ENCODE results near the gene ROCK1.

The ROCK1 gene

DNA sequence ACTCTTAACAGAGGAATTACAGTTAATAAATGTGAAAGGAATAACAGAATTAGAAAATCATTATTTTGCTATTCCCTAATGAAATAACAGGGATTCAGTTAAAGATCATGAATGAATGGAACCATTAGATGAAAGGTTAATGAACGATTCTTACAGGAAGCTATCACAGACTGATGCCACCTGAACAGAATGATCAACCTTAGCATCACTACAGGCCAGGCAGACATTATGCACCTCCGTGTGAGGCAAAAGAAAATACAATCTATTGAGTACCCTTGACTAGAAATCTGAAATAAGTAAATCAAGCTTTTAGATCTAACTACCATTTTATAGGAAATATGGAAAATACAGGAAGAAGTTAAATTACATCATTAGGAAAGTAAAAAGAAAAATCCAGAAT lies 10.4 kb downstream of the ROCK1 start:
- DNase-seq, result no peak

DNA sequence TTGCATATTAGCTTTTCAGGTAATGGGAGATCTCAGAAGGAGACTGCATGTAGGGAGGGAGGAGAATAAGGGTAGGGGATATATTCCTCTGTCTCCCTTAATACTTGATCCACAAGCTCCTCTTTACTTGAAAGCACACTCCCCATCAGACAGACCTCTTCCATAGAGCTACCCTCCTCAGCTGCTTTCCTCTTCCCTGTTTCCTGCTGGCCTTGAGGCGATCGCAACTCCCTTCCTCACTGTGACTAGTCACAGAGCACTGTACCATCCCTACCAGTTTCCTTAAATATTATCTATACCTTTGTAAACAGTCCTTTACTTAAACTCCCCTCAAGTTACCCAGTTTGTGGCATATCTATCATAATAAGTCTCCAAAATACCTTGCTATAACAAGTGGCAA lies 10.9 kb downstream of the ROCK1 start:
- DNase-seq, result no peak

DNA sequence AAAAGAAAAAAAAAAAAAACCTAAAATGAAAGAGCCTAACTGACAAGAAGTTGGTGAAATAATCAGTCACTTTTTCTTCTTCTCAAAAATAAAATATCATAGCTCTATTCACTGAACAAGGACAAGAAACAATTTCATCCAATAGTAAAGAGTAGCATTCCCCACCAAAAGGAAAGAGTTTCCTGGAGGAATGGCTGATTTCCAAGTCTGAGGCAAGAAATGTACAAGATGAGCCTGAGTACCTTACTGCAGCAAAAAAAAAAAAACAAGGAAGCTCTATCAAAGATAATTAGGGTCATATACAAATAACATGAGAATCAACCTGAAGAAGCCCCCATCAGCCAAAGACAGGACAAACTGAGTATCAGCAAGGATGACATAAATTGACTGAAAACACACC lies 11.5 kb downstream of the ROCK1 start:
- DNase-seq, result no peak

DNA sequence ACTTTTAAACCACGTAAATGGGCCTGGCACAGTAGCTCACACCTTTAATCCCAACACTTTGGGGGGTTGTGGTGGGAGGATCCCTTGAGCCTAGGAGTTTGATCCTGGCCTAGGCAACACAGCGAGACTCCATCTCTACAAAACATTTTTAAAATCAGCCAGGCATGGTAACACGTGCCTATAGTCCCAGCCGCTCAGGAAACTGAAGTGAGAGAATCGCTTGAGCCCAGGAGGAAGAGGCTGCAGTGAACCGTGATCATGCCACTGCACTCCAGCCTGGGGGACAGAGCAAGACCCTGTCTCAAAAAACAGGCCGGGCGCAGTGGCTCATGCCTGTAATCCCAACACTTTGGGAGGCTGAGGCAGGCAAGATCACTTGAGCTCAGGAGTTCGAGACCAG lies 12.2 kb downstream of the ROCK1 start:
- DNase-seq, result no peak

DNA sequence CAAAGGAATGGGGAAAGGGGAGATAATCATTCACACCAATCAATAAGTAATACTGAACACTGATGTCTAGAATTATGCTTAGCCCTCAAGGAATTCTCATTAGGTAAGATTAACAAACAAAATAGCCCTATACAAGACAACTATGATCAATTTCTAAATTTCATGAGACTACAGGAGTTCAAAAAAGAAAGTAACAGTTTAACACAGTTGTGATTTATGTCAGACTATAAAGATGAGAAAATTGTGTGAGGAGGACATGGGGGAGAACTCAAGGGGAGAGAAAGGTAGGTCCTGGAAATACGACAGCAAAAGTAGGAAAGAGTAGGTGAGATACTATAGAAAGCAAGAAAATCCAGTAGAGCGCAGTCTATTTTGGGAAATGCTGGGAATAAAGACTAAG lies 14.9 kb downstream of the ROCK1 start:
- no peak for DNase-seq

DNA sequence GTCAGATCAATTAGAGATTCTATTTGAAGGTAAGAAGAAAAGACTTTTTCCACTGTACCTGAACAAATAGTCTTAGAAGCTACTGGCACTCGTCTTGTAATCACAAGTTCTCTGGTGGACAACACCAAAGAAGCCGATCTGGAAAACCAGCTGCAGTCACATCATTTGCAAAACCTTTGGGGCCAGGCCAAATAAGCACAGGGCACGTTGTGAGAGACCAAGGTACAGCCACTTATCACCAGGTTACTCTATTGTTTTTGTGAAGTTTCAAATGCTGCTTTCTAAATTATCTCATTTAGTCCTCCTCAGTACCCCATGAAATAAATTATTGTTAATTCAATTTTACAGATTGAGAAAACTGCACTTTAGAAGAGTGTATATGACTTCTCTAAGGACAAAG lies 18.5 kb downstream of the ROCK1 start:
- no peak for DNase-seq

DNA sequence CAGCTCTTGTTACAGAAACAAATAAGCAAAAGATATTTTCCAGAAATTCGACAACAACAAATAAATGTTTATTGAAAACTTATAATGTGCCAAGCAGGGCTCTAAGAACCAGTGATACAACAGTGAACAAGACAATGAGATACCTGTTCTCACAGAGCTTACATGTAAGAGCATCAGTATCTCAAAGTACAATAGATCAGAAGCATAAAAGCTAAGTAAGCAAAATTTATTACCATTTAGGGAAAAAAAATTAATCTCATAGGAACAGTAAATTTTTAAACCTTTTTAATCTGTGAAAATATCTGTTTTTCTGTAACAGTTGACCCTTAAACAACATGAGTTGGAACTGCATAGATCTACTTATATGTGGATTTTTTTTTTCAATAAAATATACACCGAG lies 20.9 kb downstream of the ROCK1 start:
- DNase-seq, result no peak

DNA sequence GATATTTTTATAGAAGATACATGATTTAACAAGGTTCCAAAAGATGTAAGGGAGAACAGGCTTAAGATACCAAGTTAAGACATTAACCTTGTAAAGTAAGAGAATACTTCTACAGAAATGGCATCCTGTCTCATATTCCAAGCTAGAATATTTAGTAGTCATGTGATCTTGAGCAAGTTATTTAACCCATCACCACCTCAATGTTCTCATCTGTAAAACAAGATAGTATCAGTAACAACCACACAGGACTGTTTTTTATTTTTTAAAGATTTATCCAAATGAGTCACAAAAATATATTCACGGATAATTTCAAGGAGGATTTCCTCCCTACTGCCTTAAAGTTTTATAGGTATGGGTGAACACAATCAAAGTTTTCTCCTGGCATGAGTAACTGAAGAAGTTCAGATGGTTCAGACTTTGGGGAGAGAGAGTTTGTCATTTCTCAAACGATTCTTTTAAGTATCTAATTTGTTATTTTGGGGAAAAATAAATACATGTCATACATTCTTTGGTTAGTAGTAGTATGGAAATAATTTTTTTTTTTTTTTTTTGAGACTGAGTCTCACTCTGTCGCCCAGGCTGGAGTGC lies 25.9 kb downstream of the ROCK1 start:
- no peak for DNase-seq

DNA sequence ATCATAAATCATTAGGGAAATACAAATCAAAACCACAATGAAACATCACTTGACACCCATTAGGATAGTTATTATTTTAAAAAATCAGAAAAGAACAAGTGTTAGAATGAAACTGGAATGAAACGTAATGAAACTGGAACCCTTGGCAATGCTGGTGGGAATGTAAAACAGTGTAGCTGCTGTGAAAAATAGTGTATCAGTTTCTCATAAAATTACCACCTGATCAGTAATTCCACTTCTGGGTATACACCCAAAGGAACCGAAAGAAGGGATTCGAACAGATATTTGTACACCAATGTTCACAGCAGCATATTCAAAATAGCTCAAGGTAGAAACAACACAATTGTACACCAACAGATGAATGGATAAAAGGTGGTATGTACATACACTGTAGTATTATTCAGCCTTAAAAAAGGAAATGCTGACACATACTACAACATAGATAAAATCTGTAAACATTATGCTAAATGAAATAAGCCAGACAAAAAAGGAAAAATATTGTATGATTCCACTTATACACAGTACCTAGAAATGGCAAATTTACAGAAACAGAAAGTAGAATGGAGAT lies 27.0 kb downstream of the ROCK1 start:
- no peak for DNase-seq

DNA sequence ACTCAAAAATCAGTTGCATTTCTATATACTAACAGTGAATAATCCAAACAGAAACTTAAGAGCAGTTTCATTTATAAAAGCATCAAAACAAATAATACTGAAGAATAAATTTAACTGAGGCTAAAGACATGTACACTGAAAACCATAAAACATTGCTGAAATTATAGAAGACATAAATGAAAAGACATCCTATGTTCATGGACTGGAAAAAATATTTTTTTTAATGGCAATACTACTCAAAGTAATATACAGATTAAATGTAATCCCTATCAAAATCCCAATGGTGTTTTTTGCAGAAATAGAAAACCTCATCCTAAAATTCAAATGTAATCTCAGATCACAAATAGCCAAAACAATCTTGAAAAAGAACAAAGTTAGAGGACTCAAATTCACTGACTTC lies 28.6 kb downstream of the ROCK1 start:
- no peak for DNase-seq

DNA sequence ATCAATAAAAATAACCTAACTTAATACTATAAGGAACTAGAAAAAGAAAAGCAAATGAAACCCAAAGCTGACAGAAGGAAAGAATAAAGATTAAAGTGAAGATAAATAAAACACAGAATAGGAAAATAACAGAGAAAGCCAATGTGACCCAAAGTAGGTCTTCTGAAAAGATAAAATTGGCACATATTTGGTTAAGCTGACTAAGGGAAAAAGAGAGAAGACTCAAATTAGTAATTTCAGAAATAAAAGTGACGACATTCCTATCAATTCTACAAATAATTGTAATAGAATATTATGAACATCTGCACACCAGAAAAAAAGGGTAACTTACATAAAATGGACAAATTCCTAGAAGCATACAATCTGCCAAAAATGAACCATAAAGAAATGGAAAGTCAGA lies 30.2 kb downstream of the ROCK1 start:
- DNase-seq, result no peak

DNA sequence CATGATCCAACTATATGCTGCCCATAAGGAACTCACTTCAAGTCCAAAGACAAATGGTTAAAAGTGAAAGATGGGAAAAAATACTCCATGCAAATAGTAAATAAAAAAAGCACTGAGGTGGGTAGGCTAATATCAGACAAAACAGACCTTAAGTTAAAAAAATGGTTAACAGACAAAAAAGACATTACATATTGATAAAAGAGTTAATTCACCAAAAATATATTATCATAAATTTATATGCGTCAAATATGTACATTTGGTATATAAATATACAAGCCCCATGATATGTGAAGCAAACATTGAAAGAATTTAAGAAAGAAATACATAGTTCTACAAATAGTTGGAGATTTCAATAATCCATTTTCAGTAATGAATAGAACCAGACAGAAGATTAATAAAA lies 31.0 kb downstream of the ROCK1 start:
- DNase-seq, result no peak

DNA sequence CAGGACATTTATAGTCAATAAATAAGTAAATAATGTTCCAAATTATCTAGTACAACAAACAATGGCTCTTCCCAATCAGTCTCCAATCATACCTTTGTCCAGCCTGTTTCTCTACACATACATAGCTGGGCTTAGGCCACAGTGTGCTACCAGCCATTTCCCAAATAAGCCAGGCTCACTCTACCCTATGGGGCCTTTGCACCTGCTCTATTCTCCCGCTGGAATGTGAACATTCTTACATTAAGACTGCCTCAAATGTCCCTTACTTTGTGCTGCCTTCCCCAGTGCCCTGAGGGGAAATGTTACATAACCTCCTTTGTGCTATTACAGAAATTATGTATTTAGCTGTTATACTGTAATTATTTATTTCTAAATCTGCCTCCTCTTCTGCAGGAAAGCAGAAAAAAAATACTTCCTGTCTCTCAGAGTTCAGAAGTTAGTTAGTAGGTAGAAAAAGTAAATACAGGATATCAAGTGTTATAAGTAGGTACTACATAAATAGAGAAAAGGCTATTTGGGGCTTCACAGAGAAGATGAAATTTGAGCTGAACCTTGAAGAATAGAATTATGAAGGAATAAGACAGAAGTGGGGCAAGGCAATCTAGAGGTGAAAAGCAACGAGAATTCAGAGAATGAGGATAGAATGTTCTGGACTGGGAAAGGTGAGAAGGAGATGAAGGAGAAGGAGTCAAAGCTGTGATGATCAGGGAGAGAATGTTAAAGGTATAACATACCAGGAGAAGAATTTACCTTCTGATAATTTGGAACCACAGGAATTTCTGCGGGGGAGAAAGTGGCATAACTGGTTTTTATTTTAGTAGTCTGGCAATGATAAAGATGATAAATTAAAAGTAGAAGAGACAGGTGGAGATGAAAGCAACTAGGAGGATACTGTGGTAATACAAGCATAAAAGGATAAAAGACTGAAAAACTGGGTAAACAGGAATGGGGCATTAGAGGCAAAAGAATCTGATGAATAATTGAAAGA lies 37.0 kb downstream of the ROCK1 start:
- DNase-seq, result no peak

DNA sequence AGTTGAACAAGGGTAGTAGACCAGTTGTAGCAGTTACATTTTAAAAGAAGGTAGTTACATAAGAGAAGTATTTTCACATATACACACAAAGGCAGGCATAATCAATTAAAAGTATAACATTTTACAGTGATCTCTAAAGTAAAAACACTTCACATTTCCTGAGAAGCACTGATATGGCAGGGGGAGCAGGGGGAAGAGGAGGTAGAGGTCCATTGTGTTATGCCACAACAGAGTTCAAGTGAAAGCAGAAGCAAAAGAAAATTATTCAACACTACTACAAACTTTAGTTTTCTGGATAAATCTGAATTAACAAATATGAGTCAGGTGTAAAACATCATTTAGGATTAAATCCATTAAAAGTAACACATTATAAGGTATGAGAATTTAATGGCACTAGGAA lies 38.4 kb downstream of the ROCK1 start:
- no peak for DNase-seq

DNA sequence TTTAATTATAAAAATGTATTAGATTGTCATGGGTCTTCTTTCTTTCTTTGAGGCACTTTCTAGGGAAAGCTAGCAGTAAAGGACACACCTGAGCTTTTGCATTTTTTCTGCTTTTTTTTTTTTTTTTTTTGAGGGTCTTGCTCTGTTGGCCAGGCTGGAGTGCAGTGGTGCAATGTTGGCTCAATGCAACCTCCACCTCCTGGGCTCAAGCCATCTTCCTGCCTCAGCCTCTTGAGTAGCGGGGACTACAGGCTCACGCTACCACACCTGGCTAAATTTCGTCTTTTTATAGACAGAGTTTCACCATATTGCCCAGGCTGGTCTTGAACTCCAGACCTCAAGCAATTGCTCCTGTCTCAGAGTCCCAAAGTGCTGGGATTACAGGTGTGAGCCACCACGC lies 40.5 kb downstream of the ROCK1 start:
- no peak for DNase-seq

DNA sequence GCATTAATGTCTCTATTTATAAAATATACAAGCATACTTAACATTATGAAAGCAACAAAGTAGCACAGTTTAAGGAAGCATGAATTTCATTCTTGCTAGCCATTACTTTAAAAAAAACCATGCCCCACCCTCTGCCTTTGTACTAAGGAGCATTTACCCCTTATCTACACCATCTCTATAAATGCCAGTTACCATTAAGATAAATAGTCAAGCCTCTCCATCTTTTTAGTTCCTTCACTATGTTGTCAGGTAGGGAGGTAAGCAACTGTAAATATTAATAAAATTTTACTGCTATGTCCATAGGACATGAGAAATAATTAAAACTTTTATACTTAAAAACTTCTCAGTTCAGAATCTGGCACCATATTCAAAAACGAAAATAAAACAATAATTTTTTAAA lies 42.1 kb downstream of the ROCK1 start:
- DNase-seq, result no peak

DNA sequence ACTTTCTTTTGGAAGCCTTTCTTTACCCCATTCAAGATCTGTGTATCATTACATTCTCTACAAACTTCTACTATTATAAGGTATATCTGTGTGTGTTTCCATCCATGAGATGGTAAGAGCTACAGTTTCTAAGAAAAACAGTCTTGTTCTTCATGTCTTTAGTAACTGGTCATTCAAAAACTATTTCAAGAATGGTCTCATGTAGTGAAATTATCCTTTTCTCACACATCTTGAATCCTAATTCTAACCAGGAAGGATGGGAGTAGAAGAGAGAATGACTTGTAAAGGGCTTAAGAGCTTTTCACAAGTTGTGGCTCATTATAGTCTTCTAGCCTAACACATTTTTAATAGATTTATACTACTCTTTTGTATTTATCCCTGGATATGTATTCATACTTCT lies 47.3 kb downstream of the ROCK1 start:
- DNase-seq, result no peak

DNA sequence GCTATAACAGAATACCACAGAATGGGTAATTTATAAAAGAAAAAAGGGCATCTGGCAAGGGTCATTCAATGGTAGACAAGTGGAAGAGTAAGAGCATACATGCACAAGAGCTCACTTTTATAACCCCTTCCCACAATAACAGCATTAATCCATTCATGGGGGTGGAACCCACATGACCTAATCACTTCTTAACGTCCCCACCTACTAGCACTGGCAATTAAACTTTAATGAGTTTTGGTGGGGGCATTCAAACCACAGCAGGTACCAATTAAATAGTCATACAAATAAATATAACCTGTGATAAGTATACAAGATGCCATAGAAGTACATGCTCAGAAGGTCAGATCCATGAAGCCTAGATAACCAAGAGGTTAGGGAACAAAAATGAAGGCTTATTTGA lies 48.6 kb downstream of the ROCK1 start:
- no peak for DNase-seq

DNA sequence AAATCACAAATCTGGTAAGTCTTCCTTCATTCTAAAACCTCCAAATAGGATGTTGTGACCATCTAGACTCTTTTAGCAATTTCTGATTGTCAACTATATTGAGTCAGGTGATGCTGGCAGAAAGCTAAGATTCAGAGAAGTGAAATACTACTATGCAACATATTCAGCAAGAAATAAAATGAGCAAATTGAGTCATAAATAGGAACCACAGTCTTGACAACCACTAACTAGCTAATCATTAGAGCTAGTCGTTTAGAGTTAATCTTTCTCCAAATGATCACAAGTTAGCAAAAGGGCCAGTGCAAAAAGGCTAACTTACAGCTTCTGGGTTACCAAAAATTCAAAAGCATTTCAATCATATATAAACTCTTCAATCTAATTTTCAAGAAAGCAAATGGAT lies 54.5 kb downstream of the ROCK1 start:
- DNase-seq, result no peak

DNA sequence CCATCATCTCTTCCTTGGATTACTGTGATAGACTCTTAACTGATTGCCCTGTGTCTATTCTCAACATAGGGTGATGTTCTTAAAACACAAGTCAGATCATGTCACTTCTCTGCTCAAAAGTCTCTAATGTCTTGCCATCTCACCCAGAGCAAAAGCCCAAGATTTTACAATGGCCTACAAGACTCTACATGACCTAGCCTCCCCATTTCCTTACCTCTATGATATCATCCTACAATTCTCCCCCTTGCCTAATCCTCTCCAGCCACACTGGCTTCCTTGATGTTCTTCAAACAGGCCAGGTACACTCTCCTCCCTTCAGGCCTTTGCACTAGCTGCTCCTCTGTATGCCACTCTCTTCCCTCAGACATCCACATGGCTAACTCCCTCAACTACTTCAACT lies 55.1 kb downstream of the ROCK1 start:
- DNase-seq, result no peak

DNA sequence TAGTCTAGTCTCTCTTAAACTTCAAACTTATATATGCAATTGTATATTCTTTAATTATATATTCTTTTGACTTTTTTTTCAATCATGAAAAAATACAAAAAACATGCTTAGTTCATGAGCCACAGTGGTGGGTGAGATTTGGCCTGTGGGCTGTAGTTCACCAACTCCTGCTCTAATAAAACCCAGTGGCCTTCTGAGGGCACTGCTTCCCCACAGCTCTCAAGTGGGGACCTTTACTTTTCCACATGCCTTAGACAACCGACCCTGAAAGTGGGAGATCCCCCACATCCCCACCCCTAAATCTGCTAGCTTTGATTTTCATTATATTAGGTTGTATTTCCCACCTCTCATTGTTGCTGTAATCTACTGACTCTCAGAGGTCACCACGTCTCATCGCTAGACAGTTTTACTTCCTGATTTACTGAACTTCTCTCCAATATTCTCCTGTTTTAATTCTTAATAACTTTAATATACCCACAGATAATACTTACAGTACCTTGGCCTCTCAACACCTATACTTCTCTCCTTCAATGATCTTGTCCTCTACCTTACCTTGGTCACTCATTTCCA lies 57.3 kb downstream of the ROCK1 start:
- DNase-seq, result no peak

DNA sequence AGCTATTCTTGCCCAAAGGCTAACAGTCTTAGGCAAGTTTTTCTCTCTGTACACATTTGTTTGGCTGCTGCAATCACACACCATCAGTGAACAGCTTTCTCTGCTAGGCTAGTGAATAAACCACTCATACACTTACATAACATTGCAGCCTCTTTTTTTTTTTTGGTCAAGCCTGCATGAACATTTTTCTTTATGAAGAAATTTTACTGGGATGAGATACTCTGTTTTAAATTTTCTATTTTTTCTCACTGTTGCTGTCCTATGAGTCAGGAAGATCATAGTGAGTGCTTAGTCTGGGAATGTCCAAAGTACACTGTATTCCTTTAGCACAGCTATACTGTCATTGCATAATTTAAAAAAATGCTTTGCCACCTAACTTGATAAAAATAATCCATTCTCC lies 58.5 kb downstream of the ROCK1 start:
- DNase-seq, result no peak

DNA sequence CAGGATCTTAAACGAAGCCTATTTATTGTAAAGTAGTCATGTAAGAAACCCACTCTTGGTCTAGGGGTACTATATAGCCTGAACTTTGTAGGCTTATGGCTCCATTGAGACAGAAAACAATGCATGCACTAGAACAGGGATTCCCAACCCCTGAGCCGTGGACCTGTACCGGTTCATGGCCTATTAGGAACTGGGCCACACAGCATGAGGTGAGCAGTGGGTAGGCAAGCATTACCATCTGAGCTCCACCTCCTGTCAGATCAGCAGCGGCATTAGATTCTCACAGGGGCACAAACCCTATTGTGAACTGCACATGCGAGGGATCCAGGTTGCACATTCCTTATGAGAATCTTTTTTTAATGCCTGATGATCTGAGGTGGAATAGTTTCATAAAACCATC lies 59.2 kb downstream of the ROCK1 start:
- no peak for DNase-seq

DNA sequence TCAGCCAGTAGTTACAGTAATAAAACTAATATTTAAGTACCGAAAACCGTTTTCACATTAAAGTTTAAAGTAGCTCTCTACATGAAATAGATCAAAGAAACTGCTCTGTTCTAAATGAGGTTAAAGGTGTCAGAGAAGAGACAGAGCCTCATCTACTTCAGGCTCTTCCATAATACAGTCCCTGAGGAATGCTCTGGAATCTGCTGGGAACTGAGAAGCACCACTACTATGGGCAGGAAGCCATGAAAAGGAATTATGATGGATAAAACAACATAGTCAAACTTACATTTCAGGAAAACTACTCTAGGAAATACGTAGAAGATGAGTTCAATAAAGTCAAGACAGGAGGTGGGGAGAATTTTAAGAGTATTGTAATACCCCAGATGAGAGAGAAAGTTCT lies 60.0 kb downstream of the ROCK1 start:
- DNase-seq, result no peak

Data from CD4-positive, alpha-beta T cell treated with Interleukin-4 for 4 hours (primary cell).